ENCODE data around the gene HAPLN1. TPM values are rescaled to one million over a fixed set of nuclear protein-coding genes. Genes with fewer than 3 reads are reported as not detected.

HAPLN1 gene
- total and polyA plus RNA-seq, 2 experiments from 2014 or later = 34.5 to 43.0 TPM

- H3K27me3 ChIP-seq = no peaks in the 10 kb centered on the region
- H3K9me3 ChIP-seq (ENCODE audit: low read depth) = no peaks in the 10 kb centered on the region
- H3K4me1 ChIP-seq (ENCODE audit: insufficient read depth) = no peaks in the 10 kb centered on the region
- H3K9me2 ChIP-seq (replicated peaks; ENCODE audit: insufficient read depth) = no peaks in the 10 kb centered on the region
- H3K4me3 ChIP-seq = no peak overlapping the region
- TF ChIP-seq CTCF (IDR thresholded peaks at IDR 0.05; ENCODE audit: poor library complexity) (no peak), EZH2phosphoT487 (IDR thresholded peaks at IDR 0.05; ENCODE audit: low read depth, severe bottlenecking, unreplicated experiment) (no peak), EZH2 (IDR thresholded peaks at IDR 0.05; ENCODE audit: borderline replicate concordance) (no peak)
- no peak overlapping the region for H3K27ac ChIP-seq
- no peaks in the 10 kb centered on the region for H3K36me3 ChIP-seq (replicated peaks; ENCODE audit: insufficient read depth, low read depth)
- H3K4me2 ChIP-seq = no peak overlapping the region
- H3K79me2 ChIP-seq = no peaks in the 10 kb centered on the region
- DNase-seq (ENCODE audit: low spot score) = no peak
- WGBS (ENCODE audit: low lambda C conversion rate, missing lambda C conversion rate) = 92% methylated on average over 4 of the region's 4 CpGs
- H4K20me1 ChIP-seq (ENCODE audit: insufficient read depth, poor library complexity, severe bottlenecking) = no peaks in the 10 kb centered on the region
- no peak overlapping the region for H2AFZ ChIP-seq
Observed at GRCh38 chr5:83715236-83716065, 5.2 kb downstream of the HAPLN1 start.

GRCh38 chr5:83714810-83715209 lies 5.8 kb downstream of the HAPLN1 start:
- no peak for DNase-seq (ENCODE audit: low spot score)
- no peaks in the 10 kb centered on the region for H3K9me3 ChIP-seq (ENCODE audit: low read depth)
- no peaks in the 10 kb centered on the region for H3K4me1 ChIP-seq (ENCODE audit: insufficient read depth)
- no peak overlapping the region for H3K4me2 ChIP-seq
- WGBS (ENCODE audit: low lambda C conversion rate, missing lambda C conversion rate) = 67% methylated on average over 1 of the region's 1 CpG
- H3K9me2 ChIP-seq (replicated peaks; ENCODE audit: insufficient read depth) = no peaks in the 10 kb centered on the region
- H3K27me3 ChIP-seq = no peaks in the 10 kb centered on the region
- H4K20me1 ChIP-seq (ENCODE audit: insufficient read depth, poor library complexity, severe bottlenecking) = no peaks in the 10 kb centered on the region
- H3K36me3 ChIP-seq (replicated peaks; ENCODE audit: insufficient read depth, low read depth) = no peaks in the 10 kb centered on the region
- H3K4me3 ChIP-seq = no peak overlapping the region
- no peak overlapping the region for H3K27ac ChIP-seq
- no peak overlapping the region for H2AFZ ChIP-seq
- no peaks in the 10 kb centered on the region for H3K79me2 ChIP-seq
- TF ChIP-seq EZH2phosphoT487 (IDR thresholded peaks at IDR 0.05; ENCODE audit: low read depth, severe bottlenecking, unreplicated experiment) (no peak), EZH2 (IDR thresholded peaks at IDR 0.05; ENCODE audit: borderline replicate concordance) (no peak), CTCF (IDR thresholded peaks at IDR 0.05; ENCODE audit: poor library complexity) (no peak)

- H2AFZ ChIP-seq = no peak overlapping the region
Observed at GRCh38 chr5:83711982-83712601, 8.6 kb downstream of the HAPLN1 start.

More at GRCh38 chr5:83711982-83712601, 8.6 kb downstream of the HAPLN1 start:
- peak; percentile 74 for DNase-seq (ENCODE audit: low spot score)
- Histone ChIP-seq H3K4me2 (no peak overlapping the region), H3K9me3 (ENCODE audit: low read depth) (no peaks in the 10 kb centered on the region), H3K36me3 (replicated peaks; ENCODE audit: insufficient read depth, low read depth) (no peaks in the 10 kb centered on the region), H3K27me3 (no peaks in the 10 kb centered on the region), H3K9me2 (replicated peaks; ENCODE audit: insufficient read depth) (no peaks in the 10 kb centered on the region), H3K4me3 (no peak overlapping the region), H3K4me1 (ENCODE audit: insufficient read depth) (no peaks in the 10 kb centered on the region), H4K20me1 (ENCODE audit: insufficient read depth, poor library complexity, severe bottlenecking) (no peaks in the 10 kb centered on the region), H3K79me2 (no peaks in the 10 kb centered on the region), H3K27ac (no peak overlapping the region)
- TF ChIP-seq EZH2phosphoT487 (IDR thresholded peaks at IDR 0.05; ENCODE audit: low read depth, severe bottlenecking, unreplicated experiment) = no peak
- peak; percentile 77 for TF ChIP-seq CTCF (IDR thresholded peaks at IDR 0.05; ENCODE audit: poor library complexity)
- TF ChIP-seq EZH2 (IDR thresholded peaks at IDR 0.05; ENCODE audit: borderline replicate concordance) = no peak
- 54% methylated on average over 2 of the region's 2 CpGs for WGBS (ENCODE audit: low lambda C conversion rate, missing lambda C conversion rate)
